ENCODE data around the gene CENPI. TPM values are rescaled to one million over a fixed set of nuclear protein-coding genes. Genes with fewer than 3 reads are reported as not detected.

The CENPI gene
- total RNA-seq: 9.5 and 18.8 TPM in 2 replicates

DNA sequence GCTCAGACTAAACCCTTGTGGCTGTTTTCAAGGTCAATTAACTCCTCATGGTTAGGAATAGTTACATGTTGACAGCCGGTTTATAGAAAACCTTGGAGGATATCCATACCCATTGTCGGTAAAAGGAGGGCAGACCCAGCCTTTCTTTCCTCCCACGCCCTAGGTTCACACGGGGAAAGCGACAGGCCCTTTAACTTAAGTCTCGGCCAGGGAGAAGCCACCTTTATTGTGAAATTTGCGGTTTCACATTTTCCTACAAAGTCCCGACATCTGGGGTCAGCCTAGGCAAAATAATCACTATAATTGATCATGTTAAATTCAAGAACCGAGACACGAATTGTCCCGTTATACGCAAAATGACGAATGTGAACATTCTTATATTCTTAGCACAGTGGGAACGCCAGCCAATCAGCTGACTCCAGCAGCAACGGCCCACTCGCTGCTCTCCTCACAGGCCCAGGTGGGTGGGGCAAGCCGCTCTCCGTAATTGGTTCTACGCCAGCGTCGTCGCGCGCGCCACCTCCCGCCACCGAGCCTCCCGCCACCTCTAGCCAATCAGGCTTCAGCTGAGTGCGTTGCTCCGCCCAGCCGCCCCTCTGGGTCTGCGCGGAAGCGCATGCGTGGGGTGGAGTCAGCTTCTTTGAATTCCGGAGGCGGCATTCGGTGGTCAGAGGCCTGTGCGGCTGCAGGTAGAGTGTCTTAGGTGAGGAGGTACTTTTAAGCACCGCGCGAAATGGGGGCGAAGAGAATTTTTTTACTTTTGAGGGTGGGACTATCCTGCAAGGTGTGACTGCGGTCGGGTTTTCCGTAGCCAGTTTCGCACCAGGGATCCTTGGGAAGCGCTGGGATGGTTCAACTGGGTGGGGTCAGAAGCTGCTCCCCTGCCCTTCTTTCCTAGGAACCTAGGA is at the start of gene CENPI:
CENPI (plus strand) TSS at position 659 of the 908 bp plus-strand sequence. CDS start 2,867 bp downstream, outside the sequence.

DNA sequence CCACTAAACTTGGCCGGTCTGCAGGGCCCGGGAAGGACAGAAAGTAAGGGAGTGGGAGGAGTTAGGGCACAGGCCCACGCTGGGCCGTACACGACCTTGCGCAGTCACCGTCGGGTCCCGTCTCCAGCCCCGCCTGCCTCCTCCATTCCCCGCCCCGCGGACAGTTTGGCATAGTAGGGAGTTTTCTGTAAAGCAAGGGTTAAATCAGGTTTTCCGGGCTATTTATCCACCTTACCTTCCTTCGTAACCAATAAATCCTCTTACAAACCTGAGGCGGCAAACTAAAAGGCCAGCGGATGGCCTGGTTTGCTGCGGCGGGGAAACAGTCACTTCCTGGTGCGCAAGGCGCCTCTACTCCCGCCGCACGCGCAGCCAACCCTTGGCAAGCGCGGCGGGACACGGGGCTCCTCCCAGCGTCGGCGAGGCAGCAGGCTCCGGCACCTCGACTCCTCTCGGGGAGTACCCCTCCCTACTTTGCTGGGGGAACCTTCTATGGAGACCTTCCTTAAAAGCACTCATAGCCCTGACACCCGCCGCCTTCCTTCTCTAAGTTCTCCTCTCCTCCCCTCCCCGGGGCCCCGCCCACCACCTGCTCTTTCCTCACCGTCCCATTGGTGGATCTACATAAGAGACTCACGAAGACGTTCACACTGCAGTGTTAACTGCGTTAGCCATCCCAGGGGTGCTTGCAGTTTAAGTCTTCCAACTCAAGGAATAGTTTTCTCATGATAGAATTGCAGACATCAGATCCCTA is 46.3 kb upstream of the CENPI start, which contains the start of gene TRMT2B:
TRMT2B (minus strand) TSS at position 563 of the 754 bp plus-strand sequence. CDS start 9,822 bp downstream, outside the sequence.

GRCh38 chrX:101078716-101079598 is 19.0 kb upstream of the CENPI start, which contains the start of gene TMEM35A:
Gene TMEM35A (plus strand): TSS chrX:101078879. CDS start chrX:101079003, 124 bp downstream.

Other genes with a start within 250 kb of the CENPI start
- gene NOX1, start 223.8 kb upstream of the CENPI start, total RNA-seq: 0.09 TPM in 1 of 2 replicates, not detected in the other
- gene XKRX, start 169.3 kb upstream of the CENPI start, total RNA-seq: 0.54 and 1.2 TPM in 2 replicates
- gene ARL13A, start 128.5 kb upstream of the CENPI start, total RNA-seq: not detected in 2 replicates
- 13.4 and 20.6 TPM in 2 replicates for gene TRMT2B, start 46.1 kb upstream of the CENPI start, total RNA-seq
- 1.8 and 4.9 TPM in 2 replicates for gene TMEM35A, start 19.3 kb upstream of the CENPI start, total RNA-seq
- 0.18 and 0.47 TPM in 2 replicates for gene DRP2, start 121.6 kb downstream of the CENPI start, total RNA-seq
- gene TAF7L, start 193.1 kb downstream of the CENPI start, total RNA-seq: 0.09 and 0.81 TPM in 2 replicates